NCI-H2107 treated with DMSO at 0.1 percent for 48 hours (cell line): ENCODE data around the gene DCBLD1.

Source experiments
- DNase-seq: peaks from one replicate; lab custom pipeline; 2025; ENCODE audit not compliant: unreplicated experiment; lab: John Stamatoyannopoulos, UW

DCBLD1 gene

GRCh38 chr6:117555262-117555849 lies 72.9 kb downstream of the DCBLD1 start:
- DNase-seq: no peak

- no peak for DNase-seq
Measured at GRCh38 chr6:117555882-117556498, 73.5 kb downstream of the DCBLD1 start.

GRCh38 chr6:117557951-117558350 lies 75.5 kb downstream of the DCBLD1 start:
- DNase-seq: no peak

- no peak for DNase-seq
Measured at GRCh38 chr6:117558818-117559217, 76.3 kb downstream of the DCBLD1 start.

GRCh38 chr6:117559299-117559698 lies 76.8 kb downstream of the DCBLD1 start:
- no peak for DNase-seq

GRCh38 chr6:117561128-117561527 lies 78.7 kb downstream of the DCBLD1 start:
- DNase-seq: no peak

- DNase-seq: no peak
Measured at GRCh38 chr6:117564681-117565080, 82.2 kb downstream of the DCBLD1 start.

GRCh38 chr6:117568247-117568646 lies 85.8 kb downstream of the DCBLD1 start:
- no peak for DNase-seq

- DNase-seq: no peak
Measured at GRCh38 chr6:117568831-117569410, 86.4 kb downstream of the DCBLD1 start.

- DNase-seq: peak; percentile 59
Measured at GRCh38 chr6:117573006-117573680, 90.7 kb downstream of the DCBLD1 start.

- DNase-seq: no peak
Measured at GRCh38 chr6:117574198-117574597, 91.7 kb downstream of the DCBLD1 start.

- DNase-seq: no peak
Measured at GRCh38 chr6:117585647-117586046, 103.2 kb downstream of the DCBLD1 start.

GRCh38 chr6:117590447-117590846 lies 108.0 kb downstream of the DCBLD1 start:
- no peak for DNase-seq

- no peak for DNase-seq
Measured at GRCh38 chr6:117591405-117591804, 108.9 kb downstream of the DCBLD1 start.

- DNase-seq: no peak
Measured at GRCh38 chr6:117592983-117593759, 110.7 kb downstream of the DCBLD1 start.

- DNase-seq: no peak
Measured at GRCh38 chr6:117595099-117595923, 112.8 kb downstream of the DCBLD1 start.

GRCh38 chr6:117597755-117598154 lies 115.3 kb downstream of the DCBLD1 start:
- no peak for DNase-seq
